Mesenchymal stem cell (in vitro differentiated cells and primary cell): ENCODE measurements around the gene GANC.

Experiments used
- DNase-seq: peaks from one replicate; pipeline ENCODE4 v3.0.0-alpha.2; 2013
- H2AFZ ChIP-seq: one replicate; pipeline ENCODE4 v1.6.1; 2013; ENCODE audit warnings: low read depth, mild to moderate bottlenecking, control low read depth, inconsistent platforms, low read length, moderate library complexity
- H2AK5ac ChIP-seq: 2 replicates; pipeline ENCODE4 v1.6.1; 2013; ENCODE audit warnings: low read length, moderate library complexity, mild to moderate bottlenecking, inconsistent platforms; ENCODE audit not compliant: severe bottlenecking
- H2BK120ac ChIP-seq: one replicate; pipeline ENCODE4 v1.6.1; 2013; ENCODE audit warnings: low read depth, mild to moderate bottlenecking, inconsistent platforms, low read length, moderate library complexity
- H2BK12ac ChIP-seq, 2 experiments: one replicate each; pipeline ENCODE4 v1.6.1; 2013; ENCODE audit warnings: inconsistent platforms in 2 of 2, low read length in 2 of 2, mild to moderate bottlenecking in 2 of 2, moderate library complexity in 2 of 2, control low read depth in 1 of 2
- H2BK15ac ChIP-seq: one replicate; pipeline ENCODE4 v1.6.1; 2013; ENCODE audit warnings: mild to moderate bottlenecking, low read depth, inconsistent platforms; ENCODE audit not compliant: poor library complexity, severe bottlenecking
- H2BK5ac ChIP-seq: 2 replicates; pipeline ENCODE4 v1.6.1; 2013; ENCODE audit warnings: low read depth, mild to moderate bottlenecking, low read length, control low read depth, inconsistent platforms; ENCODE audit not compliant: poor library complexity, severe bottlenecking
- H3K14ac ChIP-seq, 2 experiments: one replicate each; pipeline ENCODE4 v1.6.1; 2013; ENCODE audit warnings: inconsistent platforms in 2 of 2, low read length in 2 of 2, control low read depth in 1 of 2, mild to moderate bottlenecking in 1 of 2, moderate library complexity in 1 of 2
- H3K18ac ChIP-seq, 2 experiments: one replicate each; pipeline ENCODE4 v1.6.1; 2013; ENCODE audit warnings: inconsistent platforms in 2 of 2, low read length in 2 of 2, control low read depth in 1 of 2, low read depth in 1 of 2, mild to moderate bottlenecking in 1 of 2
- H3K23ac ChIP-seq, 2 experiments: one replicate each; pipeline ENCODE4 v1.6.1; 2013; ENCODE audit warnings: inconsistent platforms in 2 of 2, low read length in 2 of 2, mild to moderate bottlenecking in 2 of 2, moderate library complexity in 2 of 2, control low read depth in 1 of 2
- H3K27ac ChIP-seq: 2 replicates; pipeline ENCODE4 v1.5.1; 2013; ENCODE audit warnings: mild to moderate bottlenecking, moderate library complexity, low read length, control low read depth, inconsistent platforms; ENCODE audit not compliant: poor library complexity, severe bottlenecking
- H3K27me3 ChIP-seq, 2 experiments: 2 replicates each; pipeline versions ENCODE4 v1.6.1 to v1.7.0; 2013; ENCODE audit warnings: low read length in 2 of 2, mild to moderate bottlenecking in 2 of 2, moderate library complexity in 2 of 2, control low read depth in 1 of 2, inconsistent platforms in 1 of 2; ENCODE audit not compliant: control insufficient read depth in 1 of 2, insufficient read depth in 1 of 2
- H3K36me3 ChIP-seq, 2 experiments: 2 replicates each; pipeline versions ENCODE4 v1.6.1 to v1.7.0; 2013; ENCODE audit warnings: low read length in 2 of 2, control low read depth in 1 of 2, inconsistent platforms in 1 of 2, low read depth in 1 of 2, mild to moderate bottlenecking in 1 of 2; ENCODE audit not compliant: insufficient read depth in 2 of 2, control insufficient read depth in 1 of 2
- H3K4ac ChIP-seq, 2 experiments: one replicate each; pipeline ENCODE4 v1.6.1; 2013; ENCODE audit warnings: inconsistent platforms in 2 of 2, low read length in 2 of 2, mild to moderate bottlenecking in 2 of 2, moderate library complexity in 2 of 2, control low read depth in 1 of 2, low read depth in 1 of 2
- H3K4me1 ChIP-seq: 2 replicates; pipeline ENCODE4 v1.6.1; 2013; ENCODE audit warnings: low read depth, low read length, control low read depth; ENCODE audit not compliant: control insufficient read depth, insufficient read depth
- H3K4me2 ChIP-seq: 2 replicates; pipeline ENCODE4 v1.6.1; 2013; ENCODE audit warnings: low read length, mild to moderate bottlenecking, inconsistent platforms; ENCODE audit not compliant: poor library complexity, severe bottlenecking
- H3K4me3 ChIP-seq, 2 experiments: 2 replicates each; pipeline versions ENCODE4 v1.5.1 to v1.7.0; 2013; ENCODE audit warnings: low read length in 2 of 2, mild to moderate bottlenecking in 2 of 2, control low read depth in 1 of 2, low read depth in 1 of 2; ENCODE audit not compliant: insufficient read depth in 1 of 2
- H3K79me1 ChIP-seq: replicated peaks from 2 replicates; pipeline ENCODE4 v1.6.1; 2013; ENCODE audit warnings: mild to moderate bottlenecking, control low read depth, low read length, inconsistent platforms; ENCODE audit not compliant: poor library complexity, severe bottlenecking
- H3K9ac ChIP-seq: 2 replicates; pipeline ENCODE4 v1.7.0; 2013; ENCODE audit warnings: mild to moderate bottlenecking, low read length, moderate library complexity
- H3K9me3 ChIP-seq: 2 replicates; pipeline ENCODE4 v1.7.0; 2013; ENCODE audit warnings: mild to moderate bottlenecking, low read length; ENCODE audit not compliant: control insufficient read depth
- H4K8ac ChIP-seq: one replicate; pipeline ENCODE4 v1.6.1; 2013; ENCODE audit warnings: inconsistent platforms, mild to moderate bottlenecking, low read length, moderate library complexity
- H4K91ac ChIP-seq: one replicate; pipeline ENCODE4 v1.6.1; 2013; ENCODE audit warnings: mild to moderate bottlenecking, low read length, inconsistent platforms
- WGBS: methylation state at CpG from one replicate; pipeline ENCODE4 v1.1.7; 2013; ENCODE audit warnings: mixed read lengths; 5-methylcytosine and 5-hydroxymethylcytosine counted together

GANC gene

DNA sequence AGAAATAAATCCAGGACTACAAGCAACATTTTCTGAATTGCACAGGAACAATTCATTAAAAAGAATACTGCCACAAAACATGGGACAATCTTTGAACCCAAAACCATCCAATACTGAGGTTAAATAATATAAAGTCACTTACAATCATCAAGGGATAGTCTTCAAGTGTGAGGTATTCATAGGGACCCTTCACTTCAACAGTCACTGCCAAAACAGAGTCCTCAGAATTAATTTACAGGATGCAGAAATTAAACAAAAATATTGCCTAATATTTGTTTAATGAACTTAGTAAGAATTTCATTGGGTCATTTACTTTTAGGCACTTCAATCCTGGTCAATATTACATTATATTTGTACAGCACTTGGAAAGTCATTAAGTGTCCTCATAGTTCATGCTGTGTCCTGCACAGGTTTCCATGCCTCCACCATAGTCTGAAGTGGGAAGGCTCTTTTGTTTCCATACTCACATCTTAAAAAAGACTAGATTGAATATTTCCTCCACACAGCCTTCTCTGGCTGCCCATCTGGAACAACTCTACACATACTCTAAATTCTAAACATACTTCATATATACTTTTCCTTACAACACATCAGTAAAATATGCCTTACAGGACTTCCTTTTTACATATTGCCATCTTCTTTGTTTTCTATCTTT, 33.3 kb upstream of the GANC start:
- no peaks in the 10 kb centered on the region for H3K27me3 ChIP-seq

DNA sequence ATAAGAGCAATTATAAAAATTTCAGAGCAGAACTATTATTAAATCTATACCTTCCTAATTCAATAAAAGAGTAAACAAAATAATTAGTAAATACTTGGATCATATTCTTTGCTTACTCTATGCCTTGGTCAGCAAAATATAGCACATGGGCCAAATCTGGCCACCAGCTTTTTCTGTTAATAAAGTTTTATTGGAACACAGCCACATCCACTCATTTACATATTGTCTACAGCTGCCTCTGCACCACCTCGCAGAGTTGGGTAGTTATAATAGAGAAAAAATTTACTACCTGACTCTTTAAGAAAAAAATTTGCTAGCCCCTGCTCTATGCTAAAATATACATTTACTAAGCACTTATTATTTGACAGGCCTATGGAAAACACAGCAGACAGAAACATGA, 32.2 kb upstream of the GANC start:
- peaks cover 0 to 71% of the 10 kb centered on the region in 2 experiments for H3K36me3 ChIP-seq
- H4K91ac ChIP-seq, result no peak overlapping the region
- no peak overlapping the region for H4K8ac ChIP-seq
- H3K9me3 ChIP-seq, result no peaks in the 10 kb centered on the region
- H3K9ac ChIP-seq, result no peak overlapping the region
- H3K4me3 ChIP-seq, result no peak overlapping the region
- H3K27me3 ChIP-seq, result no peaks in the 10 kb centered on the region
- no peak overlapping the region for H2BK12ac ChIP-seq
- no peak overlapping the region for H2BK5ac ChIP-seq
- H3K27ac ChIP-seq, result no peak overlapping the region
- H3K4me1 ChIP-seq, result no peaks in the 10 kb centered on the region
- H2BK120ac ChIP-seq, result no peak overlapping the region
- DNase-seq, result no peak
- no peak overlapping the region for H3K4me2 ChIP-seq
- no peak overlapping the region for H2AK5ac ChIP-seq
- WGBS, result no CpG with 5 or more reads among the region's 1 CpG
- H2AFZ ChIP-seq, result no peak overlapping the region
- H2BK15ac ChIP-seq, result no peak overlapping the region
- H3K4ac ChIP-seq, result no peak overlapping the region
- peaks cover 14% of the 10 kb centered on the region for H3K79me1 ChIP-seq
- no peak overlapping the region for H3K14ac ChIP-seq
- H3K18ac ChIP-seq, result no peak overlapping the region
- H3K23ac ChIP-seq, result no peak overlapping the region

More for the DNA sequence above, 33.3 kb upstream of the GANC start:
- no peak overlapping the region for H2BK12ac ChIP-seq
- no peaks in the 10 kb centered on the region for H3K9me3 ChIP-seq
- H3K79me1 ChIP-seq, result peaks cover 15% of the 10 kb centered on the region
- H2BK5ac ChIP-seq, result no peak overlapping the region
- H3K14ac ChIP-seq, result no peak overlapping the region
- H2BK15ac ChIP-seq, result no peak overlapping the region
- no peak overlapping the region for H3K9ac ChIP-seq
- peak overlapping the region; percentile 66 for H3K27ac ChIP-seq
- H4K8ac ChIP-seq, result no peak overlapping the region
- no peak overlapping the region for H3K4ac ChIP-seq
- DNase-seq, result no peak
- no peak overlapping the region for H4K91ac ChIP-seq
- H3K4me1 ChIP-seq, result no peaks in the 10 kb centered on the region
- H3K23ac ChIP-seq, result no peak overlapping the region
- no peak overlapping the region for H3K18ac ChIP-seq
- no peak overlapping the region for H2AK5ac ChIP-seq
- no peak overlapping the region for H3K4me2 ChIP-seq
- H2BK120ac ChIP-seq, result no peak overlapping the region
- peaks cover 3 to 83% of the 10 kb centered on the region in 2 experiments for H3K36me3 ChIP-seq
- no peak overlapping the region for H3K4me3 ChIP-seq
- no peak overlapping the region for H2AFZ ChIP-seq

DNA sequence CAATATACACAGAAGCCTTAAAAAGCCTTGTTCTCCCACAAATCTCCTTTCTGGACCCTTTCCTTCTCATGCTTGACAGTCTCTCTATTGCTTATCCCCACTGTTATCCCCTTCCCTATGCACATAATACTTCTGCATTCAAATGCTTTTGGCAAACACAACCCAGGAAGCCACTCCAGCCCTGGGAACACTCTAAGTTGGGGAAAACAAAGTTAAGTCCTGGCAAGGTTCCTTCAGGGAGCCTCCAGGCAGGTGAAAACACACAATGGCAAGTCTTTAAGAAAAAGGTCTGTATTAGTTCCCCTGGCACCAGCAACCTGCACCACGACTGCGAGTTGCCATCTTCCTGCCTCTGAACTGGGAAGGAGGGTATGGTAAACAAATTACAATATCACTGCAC, 19.7 kb upstream of the GANC start:
- Histone ChIP-seq H3K9me3 (peaks cover 5% of the 10 kb centered on the region), H2BK120ac (no peak overlapping the region), H3K36me3 (peaks cover 25 to 65% of the 10 kb centered on the region in 2 experiments), H3K79me1 (peaks cover 20% of the 10 kb centered on the region), H2AK5ac (no peak overlapping the region), H2BK15ac (no peak overlapping the region), H3K4me2 (no peak overlapping the region), H3K27ac (no peak overlapping the region), H4K91ac (no peak overlapping the region), H2AFZ (no peak overlapping the region), H2BK5ac (no peak overlapping the region), H3K27me3 (no peaks in the 10 kb centered on the region), H3K9ac (no peak overlapping the region), H2BK12ac (no peak overlapping the region), H3K4ac (no peak overlapping the region), H4K8ac (no peak overlapping the region), H3K23ac (no peak overlapping the region), H3K4me1 (no peaks in the 10 kb centered on the region), H3K18ac (no peak overlapping the region), H3K14ac (no peak overlapping the region), H3K4me3 (no peak overlapping the region)
- WGBS, result no CpG with 5 or more reads among the region's 2 CpGs
- DNase-seq, result no peak

DNA sequence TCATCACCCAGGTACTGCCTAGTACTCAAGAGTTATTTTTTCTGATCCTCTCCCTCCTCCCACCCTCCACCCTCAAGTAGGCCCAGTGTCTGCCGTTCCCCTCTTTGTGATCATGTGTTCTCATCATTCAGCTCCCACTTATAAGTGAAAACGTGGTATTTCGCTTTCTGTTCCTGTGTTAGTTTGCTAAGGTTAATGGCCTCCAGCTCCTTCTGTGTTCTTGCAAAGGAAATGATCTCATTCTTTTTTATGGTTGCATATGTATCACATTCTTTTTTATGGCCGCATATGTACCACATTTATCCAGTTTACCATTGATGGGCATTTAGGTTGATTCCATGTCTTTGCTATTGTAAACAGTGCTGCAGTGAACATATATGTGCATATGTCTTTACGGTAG, 8.2 kb upstream of the GANC start:
- no peak overlapping the region for H3K18ac ChIP-seq
- H3K9me3 ChIP-seq, result no peaks in the 10 kb centered on the region
- H2AK5ac ChIP-seq, result no peak overlapping the region
- H3K27ac ChIP-seq, result no peak overlapping the region
- H2BK12ac ChIP-seq, result no peak overlapping the region
- H3K27me3 ChIP-seq, result no peaks in the 10 kb centered on the region
- H4K91ac ChIP-seq, result no peak overlapping the region
- H3K9ac ChIP-seq, result no peak overlapping the region
- H3K4ac ChIP-seq, result no peak overlapping the region
- H2AFZ ChIP-seq, result no peak overlapping the region
- H3K36me3 ChIP-seq, result peaks cover 19 to 87% of the 10 kb centered on the region in 2 experiments
- no peak overlapping the region for H2BK120ac ChIP-seq
- H3K23ac ChIP-seq, result no peak overlapping the region
- H3K4me2 ChIP-seq, result no peak overlapping the region
- WGBS, result no CpG with 5 or more reads among the region's 5 CpGs
- DNase-seq, result no peak
- no peak overlapping the region for H4K8ac ChIP-seq
- H2BK5ac ChIP-seq, result no peak overlapping the region
- no peak overlapping the region for H3K4me3 ChIP-seq
- H3K4me1 ChIP-seq, result no peaks in the 10 kb centered on the region
- H3K79me1 ChIP-seq, result peaks cover 13% of the 10 kb centered on the region
- no peak overlapping the region for H2BK15ac ChIP-seq
- no peak overlapping the region for H3K14ac ChIP-seq
